SK-N-SH (cell line): ENCODE data around the gene NSD2. TPM values are rescaled to one million over a fixed set of nuclear protein-coding genes. Genes with fewer than 3 reads are reported as not detected.

Source experiments
- CTCF ChIA-PET: fragments of 300-600, 350-600 bp; formaldehyde crosslinking; extraction: SDS; loops from one replicate; lab custom pipeline; 2021; lab: Yijun Ruan, JAX
- POLR2A ChIA-PET: fragments of 350-600 bp; sonication (Branson Sonifier 250); formaldehyde crosslinking; extraction: SDS; loops from one replicate; lab custom pipeline; 2020; ENCODE audit warnings: antibody characterized with exemption, inconsistent platforms; lab: Yijun Ruan, JAX
- DNase-seq: peaks from one replicate; pipeline ENCODE4 v3.0.0; 2012
- H2AFZ ChIP-seq: fragments of 200-600 bp; sonication (generic); 2 replicates; pipeline ENCODE4 v1.8.1; 2016; ENCODE audit warnings: antibody characterized with exemption, mild to moderate bottlenecking, low read depth
- H3F3A ChIP-seq: fragments of 200-600 bp; sonication (generic); replicated peaks from 2 replicates; pipeline ENCODE3; 2016; ENCODE audit warnings: antibody characterized with exemption, mild to moderate bottlenecking; ENCODE audit not compliant: insufficient read depth
- H3K27ac ChIP-seq, 2 experiments: fragments of 200-500 bp in 1 of 2; fragments of 200-600 bp in 1 of 2; sonication (Bioruptor generic) in 1 of 2; sonication (generic), shearing (Covaris generic) in 1 of 2; 2 replicates each; pipeline versions ENCODE4 v1.5.1 to v1.6.1; 2014 to 2016; ENCODE audit warnings: low read depth in 2 of 2, inconsistent platforms in 1 of 2, low read length in 1 of 2, mild to moderate bottlenecking in 1 of 2, mixed read lengths in 1 of 2
- H3K27me3 ChIP-seq: fragments of 200-600 bp; sonication (generic), shearing (Covaris generic); 2 replicates; pipeline ENCODE4 v1.6.1; 2016; ENCODE audit warnings: mixed run types; ENCODE audit not compliant: insufficient read depth
- H3K36me3 ChIP-seq, 2 experiments: fragments of 200-500 bp in 1 of 2; fragments of 200-600 bp in 1 of 2; sonication (Bioruptor generic) in 1 of 2; sonication (generic) in 1 of 2; replicated peaks in 1 of 2; 2 replicates each; pipeline versions ENCODE3 to v1.5.1; 2014 to 2016; ENCODE audit warnings: low read length in 1 of 2, mild to moderate bottlenecking in 1 of 2; ENCODE audit not compliant: insufficient read depth in 2 of 2, control insufficient read depth in 1 of 2
- H3K4me1 ChIP-seq, 2 experiments: fragments of 200-500 bp in 1 of 2; fragments of 200-600 bp in 1 of 2; sonication (Bioruptor generic) in 1 of 2; sonication (generic), shearing (Covaris generic) in 1 of 2; 2 replicates each; pipeline versions ENCODE4 v1.5.1 to v1.6.1; 2014 to 2016; ENCODE audit warnings: low read depth in 1 of 2, low read length in 1 of 2, mixed run types in 1 of 2; ENCODE audit not compliant: insufficient read depth in 2 of 2, control insufficient read depth in 1 of 2
- H3K4me2 ChIP-seq: fragments of 200-600 bp; sonication (generic), shearing (Covaris generic); 2 replicates; pipeline ENCODE4 v1.6.1; 2017; ENCODE audit warnings: mixed run types
- H3K4me3 ChIP-seq, 2 experiments: fragments of 200-500 bp in 1 of 2; fragments of 200-600 bp in 1 of 2; sonication (Bioruptor generic) in 1 of 2; sonication (generic), shearing (Covaris generic) in 1 of 2; 2 replicates each; pipeline versions ENCODE4 v1.5.1 to v1.8.1; 2014 to 2016; ENCODE audit warnings: low read depth in 2 of 2, inconsistent platforms in 1 of 2, low read length in 1 of 2, mild to moderate bottlenecking in 1 of 2, mixed read lengths in 1 of 2, moderate library complexity in 1 of 2
- H3K79me2 ChIP-seq: fragments of 200-600 bp; sonication (generic); 2 replicates; pipeline ENCODE4 v1.8.1; 2017; ENCODE audit warnings: mild to moderate bottlenecking; ENCODE audit not compliant: insufficient read depth
- H3K9ac ChIP-seq: fragments of 200-600 bp; sonication (generic); 2 replicates; pipeline ENCODE4 v1.6.1; 2017; ENCODE audit warnings: mixed run types
- H3K9me2 ChIP-seq: fragments of 200-600 bp; sonication (generic); 2 replicates; pipeline ENCODE4 v1.6.1; 2017; ENCODE audit warnings: mixed run types
- H3K9me3 ChIP-seq: fragments of 200-600 bp; sonication (generic); 2 replicates; pipeline ENCODE4 v1.6.1; 2017; ENCODE audit warnings: mixed run types, mild to moderate bottlenecking, moderate library complexity
- H4K20me1 ChIP-seq: fragments of 200-600 bp; sonication (generic); 2 replicates; pipeline ENCODE4 v1.6.1; 2017; ENCODE audit warnings: mild to moderate bottlenecking, mixed run types; ENCODE audit not compliant: insufficient read depth
- CHD2 ChIP-seq: fragments of 150-350 bp; IDR thresholded peaks from 2 replicates; pipeline ENCODE4 v1.6.1; 2018; ENCODE audit warnings: low read length; ENCODE audit not compliant: partially characterized antibody
- CTCF ChIP-seq: fragments of 200-600 bp; sonication (generic); IDR thresholded peaks from 2 replicates; pipeline ENCODE4 v1.6.1; 2017; ENCODE audit warnings: antibody characterized with exemption, mild to moderate bottlenecking, moderate library complexity
- EP300 ChIP-seq, 2 experiments: IDR thresholded peaks; 2 replicates each; pipeline versions ENCODE4 v1.4.0 to v1.6.1; 2012; ENCODE audit warnings: borderline replicate concordance in 1 of 2, low read depth in 1 of 2, low read length in 1 of 2
- EZH2phosphoT487 ChIP-seq: fragments of 200-600 bp; sonication (generic); IDR thresholded peaks from 2 replicates; pipeline ENCODE4 v1.6.1; 2017; ENCODE audit warnings: low read depth, mixed run types, mild to moderate bottlenecking, antibody characterized with exemption, moderate library complexity, borderline replicate concordance
- GABPA ChIP-seq: IDR thresholded peaks from 2 replicates; pipeline ENCODE4 v1.4.0; 2012; ENCODE audit warnings: low read depth, mild to moderate bottlenecking
- IRF3 ChIP-seq: fragments of 150-350 bp; IDR thresholded peaks from 2 replicates; pipeline ENCODE4 v1.6.1; 2016; ENCODE audit warnings: mild to moderate bottlenecking, low read depth, low read length
- JUND ChIP-seq: IDR thresholded peaks from 2 replicates; pipeline ENCODE4 v1.4.0; 2012
- MAX ChIP-seq: IDR thresholded peaks from 2 replicates; pipeline ENCODE4 v1.4.0; 2012; ENCODE audit warnings: low read depth
- MEF2A ChIP-seq: IDR thresholded peaks from 2 replicates; pipeline ENCODE4 v1.4.0; 2012; ENCODE audit warnings: low read depth, borderline replicate concordance
- PBX3 ChIP-seq: IDR thresholded peaks from 2 replicates; pipeline ENCODE4; 2012
- RAD21 ChIP-seq: IDR thresholded peaks from 2 replicates; pipeline ENCODE4 v1.6.1; 2012; ENCODE audit warnings: mild to moderate bottlenecking, low read length
- RFX5 ChIP-seq: IDR thresholded peaks from 2 replicates; pipeline ENCODE4 v1.6.1; 2012; ENCODE audit warnings: mild to moderate bottlenecking, improper control_type of control experiment, low read length
- RXRA ChIP-seq: IDR thresholded peaks from 2 replicates; pipeline ENCODE4 v1.4.0; 2012; ENCODE audit warnings: low read depth, mild to moderate bottlenecking, borderline replicate concordance
- SIN3A ChIP-seq: IDR thresholded peaks from 2 replicates; pipeline ENCODE4 v1.6.1; 2012; ENCODE audit warnings: low read depth, mild to moderate bottlenecking, low read length, moderate library complexity, borderline replicate concordance
- TAF1 ChIP-seq: IDR thresholded peaks from 2 replicates; pipeline ENCODE4 v1.6.1; 2012; ENCODE audit warnings: low read depth, mild to moderate bottlenecking, low read length, moderate library complexity, borderline replicate concordance
- TCF12 ChIP-seq: IDR thresholded peaks from 2 replicates; pipeline ENCODE4 v1.4.0; 2012
- TEAD4 ChIP-seq: IDR thresholded peaks from 2 replicates; pipeline ENCODE4 v1.4.0; 2012; ENCODE audit warnings: mild to moderate bottlenecking, borderline replicate concordance; ENCODE audit not compliant: insufficient read depth
- USF2 ChIP-seq: fragments of 150-350 bp; IDR thresholded peaks from 2 replicates; pipeline ENCODE4 v1.6.1; 2017; ENCODE audit warnings: antibody characterized with exemption, low read length, low read depth, borderline replicate concordance
- WGBS: methylation state at CpG from one replicate; pipeline ENCODE4 v1.1.6; 2017; ENCODE audit warnings: low lambda C conversion rate; 5-methylcytosine and 5-hydroxymethylcytosine counted together
- polyA plus RNA-seq, 3 experiments: library from polyadenylated mRNA; depleted of rRNA; stranded (reverse); fragments of >200 nt; gene quantifications; 2 replicates each; pipeline ENCODE4 v1.2.3, GENCODE V29; 2012

NSD2 gene
- polyA plus RNA-seq, 1 of the 3 experiments (the other 2 are of a cell fraction), result 34.2 TPM

GRCh38 chr4:1933700-1934099, 62.5 kb downstream of the NSD2 start:
- no peak overlapping the region for H3K27ac ChIP-seq
- peaks cover 29% of the 10 kb centered on the region; the same call in 1 of the 2 replicates for H4K20me1 ChIP-seq
- no peak for TF ChIP-seq GABPA
- no peak for TF ChIP-seq RXRA
- no peak for TF ChIP-seq SIN3A
- no peak for TF ChIP-seq JUND
- TF ChIP-seq EZH2phosphoT487, result no peak
- TF ChIP-seq EP300 (IDR thresholded peaks at IDR 0.05; ENCODE audit: borderline replicate concordance in 1 of 2, low read depth in 1 of 2, low read length in 1 of 2), result no peak
- no peak for TF ChIP-seq CHD2
- no peak for TF ChIP-seq RFX5
- no peak for TF ChIP-seq USF2
- ChIA-PET POLR2A (interaction anchor here (0.6 kb wide), 1 partner anchor 61 kb away, joined by 3 read pairs; no protein-coding TSS in a partner anchor), CTCF (no interaction called here)
- H3K4me1 ChIP-seq, result no peaks in the 10 kb centered on the region
- H2AFZ ChIP-seq, result no peak overlapping the region
- no peak overlapping the region for H3K4me3 ChIP-seq
- H3K36me3 ChIP-seq, result peaks cover 31 to 47% of the 10 kb centered on the region in 2 experiments
- no peaks in the 10 kb centered on the region for H3K9me2 ChIP-seq
- no peaks in the 10 kb centered on the region for H3K27me3 ChIP-seq
- DNase-seq, result no peak
- no peaks in the 10 kb centered on the region for H3K9me3 ChIP-seq
- no peak overlapping the region for H3K9ac ChIP-seq
- H3F3A ChIP-seq, result peaks cover 22% of the 10 kb centered on the region
- peaks cover 88% of the 10 kb centered on the region for H3K79me2 ChIP-seq
- 88% methylated on average over 3 of the region's 3 CpGs for WGBS
- H3K4me2 ChIP-seq, result no peak overlapping the region

- no peaks in the 10 kb centered on the region for H3K9me3 ChIP-seq
- H3K4me1 ChIP-seq, result peaks cover 0 to 9% of the 10 kb centered on the region in 2 experiments; a peak in 3 of 4 replicates
- H4K20me1 ChIP-seq, result peaks cover 13% of the 10 kb centered on the region; the same call in 1 of the 2 replicates
- no peak overlapping the region for H3K4me3 ChIP-seq
- no peak overlapping the region for H3K4me2 ChIP-seq
- CTCF ChIA-PET, result interaction anchor here (1.1 to 1.2 kb wide), 3 partner anchors 10 to 189 kb away, joined by 3 read pairs; no protein-coding TSS in a partner anchor
- H3K9ac ChIP-seq, result no peak overlapping the region
- WGBS, result 81% methylated on average over 3 of the region's 3 CpGs
- H3K9me2 ChIP-seq, result no peaks in the 10 kb centered on the region
- H2AFZ ChIP-seq, result no peak overlapping the region
- H3K27me3 ChIP-seq, result no peaks in the 10 kb centered on the region
- peaks cover 49 to 54% of the 10 kb centered on the region in 2 experiments for H3K36me3 ChIP-seq
- POLR2A ChIA-PET, result no interaction called here
- peaks cover 70% of the 10 kb centered on the region for H3K79me2 ChIP-seq
- H3K27ac ChIP-seq, result no peak overlapping the region
- DNase-seq, result no peak
- H3F3A ChIP-seq, result peaks cover 36% of the 10 kb centered on the region
- TF ChIP-seq CHD2 (no peak), TCF12 (no peak), USF2 (no peak), JUND (no peak), PBX3 (no peak), IRF3 (no peak), EZH2phosphoT487 (no peak), EP300 (IDR thresholded peaks at IDR 0.05; ENCODE audit: borderline replicate concordance in 1 of 2, low read depth in 1 of 2, low read length in 1 of 2) (no peak), TEAD4 (no peak), MEF2A (no peak), MAX (no peak), RXRA (no peak), CTCF (no peak), TAF1 (no peak), RAD21 (no peak)
These were observed 66.4 kb downstream of the NSD2 start for GRCh38 chr4:1937550-1937949.
